HG02798 (cell line): ENCODE results near the gene CT47A7.
"Not testable (repeated sequence)": the region's sequence is repeated elsewhere in the genome, so short reads cannot be mapped to it uniquely, and the experiment has no call there.

Experiments
- ATAC-seq: cut with Tn5 transposase; IDR thresholded peaks from one replicate; pipeline ENCODE4 v1.9.1; 2021; ENCODE audit warnings: mild to moderate bottlenecking; ENCODE audit not compliant: unreplicated experiment, poor library complexity

The CT47A7 gene

GRCh38 chrX:120956500-120956899, at the start of gene CT47A7:
Gene CT47A7, minus strand, starts transcription at chrX:120956600. Its CDS starts 255 bp downstream, at chrX:120956345.
- ATAC-seq, result not testable (repeated sequence)

GRCh38 chrX:121000589-121000988, 44.2 kb upstream of the CT47A7 start:
- ATAC-seq, result no peak

- peak; percentile 64 for ATAC-seq
Observed at GRCh38 chrX:120999413-120999812, 43.0 kb upstream of the CT47A7 start.

DNA sequence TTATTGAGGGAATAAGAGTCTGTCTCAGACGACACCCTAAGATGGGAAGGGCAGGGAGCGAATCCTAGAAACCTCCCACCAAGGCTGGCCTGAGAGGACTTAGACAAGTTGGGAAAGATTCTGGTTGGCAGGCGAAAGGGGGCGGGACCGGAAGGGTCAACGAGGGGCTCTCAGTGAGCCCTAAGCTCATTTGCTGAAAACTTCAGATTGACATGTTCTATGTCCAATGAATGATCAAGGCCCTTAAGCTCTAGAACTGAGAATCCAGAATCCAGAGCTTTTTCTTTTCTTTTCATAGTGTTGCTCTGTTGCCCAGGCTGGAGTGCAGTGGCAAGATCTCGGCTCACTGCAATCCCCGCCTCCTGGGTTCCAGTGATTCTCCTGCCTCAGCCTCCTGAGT, 29.3 kb upstream of the CT47A7 start, which contains the start of gene CT47A1:
Gene CT47A1, minus strand, starts transcription at position 101 of the 400 bp plus-strand sequence. CDS start 231 bp downstream, outside the sequence.
- not testable (repeated sequence) for ATAC-seq
